Gastrocnemius medialis (tissue), 4 donors: Measurements from ENCODE around the gene GAS6.
"Not testable (repeated sequence)": the region's sequence is repeated elsewhere in the genome, so short reads cannot be mapped to it uniquely, and the experiment has no call there.

ENCODE experiments used
- POLR2A ChIP-seq, 2 donors: fragments of 450-650 bp; IDR thresholded peaks; one replicate each; pipeline ENCODE4 v1.6.1; 2017; ENCODE audit warnings: antibody characterized with exemption in 2 of 2, mild to moderate bottlenecking in 2 of 2, moderate library complexity in 2 of 2
- TF ChIP-seq, protein P1 (sequence below), 5 experiments: fragments of 450-650 bp in 3 of 5; fragments of 200-600 bp in 2 of 5; sonication (generic) in 2 of 5; IDR thresholded peaks in 4 of 5; conservative IDR thresholded peaks in 1 of 5; 1 replicate in 4 of 5; 2 replicates in 1 of 5; pipeline ENCODE4 v1.5.1; 2016 to 2019; ENCODE audit warnings: antibody characterized with exemption in 5 of 5, mild to moderate bottlenecking in 3 of 5, moderate library complexity in 3 of 5

GRCh38 chr13:113789931-113790330, 73.9 kb downstream of the GAS6 start:
- TF ChIP-seq, protein P1, sequence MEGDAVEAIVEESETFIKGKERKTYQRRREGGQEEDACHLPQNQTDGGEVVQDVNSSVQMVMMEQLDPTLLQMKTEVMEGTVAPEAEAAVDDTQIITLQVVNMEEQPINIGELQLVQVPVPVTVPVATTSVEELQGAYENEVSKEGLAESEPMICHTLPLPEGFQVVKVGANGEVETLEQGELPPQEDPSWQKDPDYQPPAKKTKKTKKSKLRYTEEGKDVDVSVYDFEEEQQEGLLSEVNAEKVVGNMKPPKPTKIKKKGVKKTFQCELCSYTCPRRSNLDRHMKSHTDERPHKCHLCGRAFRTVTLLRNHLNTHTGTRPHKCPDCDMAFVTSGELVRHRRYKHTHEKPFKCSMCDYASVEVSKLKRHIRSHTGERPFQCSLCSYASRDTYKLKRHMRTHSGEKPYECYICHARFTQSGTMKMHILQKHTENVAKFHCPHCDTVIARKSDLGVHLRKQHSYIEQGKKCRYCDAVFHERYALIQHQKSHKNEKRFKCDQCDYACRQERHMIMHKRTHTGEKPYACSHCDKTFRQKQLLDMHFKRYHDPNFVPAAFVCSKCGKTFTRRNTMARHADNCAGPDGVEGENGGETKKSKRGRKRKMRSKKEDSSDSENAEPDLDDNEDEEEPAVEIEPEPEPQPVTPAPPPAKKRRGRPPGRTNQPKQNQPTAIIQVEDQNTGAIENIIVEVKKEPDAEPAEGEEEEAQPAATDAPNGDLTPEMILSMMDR (IDR thresholded peaks at IDR 0.05 in 4 of 5, conservative IDR thresholded peaks at IDR 0.05 in 1 of 5): not testable (repeated sequence)
- not testable (repeated sequence) for TF ChIP-seq POLR2A (IDR thresholded peaks at IDR 0.05)
